Activated T-cell treated with anti-CD3 and anti-CD28 coated beads for 4 hours (primary cell): Measurements from ENCODE around the gene PPIL6.

ENCODE experiments used
- DNase-seq: peaks from one replicate; pipeline ENCODE4 v3.0.0-alpha.2; 2020

PPIL6 gene

DNA sequence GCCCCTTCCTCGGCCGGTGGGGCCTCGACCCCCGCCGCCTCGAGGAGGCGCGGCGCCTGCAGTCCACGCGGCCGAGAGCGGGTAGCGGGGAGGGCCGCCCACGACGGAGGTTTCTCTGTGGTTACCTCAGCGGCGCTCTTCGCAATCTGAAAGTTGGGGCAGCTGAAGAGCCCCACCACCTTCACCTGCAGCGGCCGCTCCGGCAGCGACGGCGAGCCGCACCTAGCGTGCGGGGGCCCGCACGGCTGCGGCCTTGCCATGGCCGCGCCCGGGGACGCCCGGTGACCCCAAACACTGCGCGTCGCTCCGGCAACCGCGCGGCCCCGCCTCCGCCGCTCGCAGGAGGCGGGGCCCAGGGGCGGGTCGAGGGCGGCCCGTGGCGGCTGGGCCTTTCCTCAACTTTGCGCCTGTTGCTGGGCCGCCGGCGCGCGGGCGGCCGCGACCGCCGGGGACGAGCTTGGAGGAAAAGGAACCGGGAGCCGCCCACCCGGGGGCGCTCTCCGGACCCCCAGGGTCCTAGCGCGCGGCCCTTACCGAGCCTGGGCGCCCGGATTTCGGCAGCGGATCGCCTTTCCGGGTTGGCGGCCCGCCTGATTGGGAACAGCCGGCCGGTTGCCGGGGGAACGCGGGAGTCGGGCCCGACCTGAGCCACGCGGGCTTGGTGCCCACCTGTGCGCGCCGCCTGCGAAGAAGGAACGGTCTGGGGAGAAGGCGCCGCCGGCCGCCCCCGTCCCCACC is at the start of gene PPIL6, which contains the start of gene SMPD2:
TSS of gene PPIL6 (minus strand) at position 298 of the 738 bp plus-strand sequence. CDS start at position 260, 38 bp downstream.
TSS of gene SMPD2 (plus strand) at position 394 of the 738 bp plus-strand sequence. CDS start 398 bp downstream, outside the sequence.
- DNase-seq, result peak; percentile 71

DNA sequence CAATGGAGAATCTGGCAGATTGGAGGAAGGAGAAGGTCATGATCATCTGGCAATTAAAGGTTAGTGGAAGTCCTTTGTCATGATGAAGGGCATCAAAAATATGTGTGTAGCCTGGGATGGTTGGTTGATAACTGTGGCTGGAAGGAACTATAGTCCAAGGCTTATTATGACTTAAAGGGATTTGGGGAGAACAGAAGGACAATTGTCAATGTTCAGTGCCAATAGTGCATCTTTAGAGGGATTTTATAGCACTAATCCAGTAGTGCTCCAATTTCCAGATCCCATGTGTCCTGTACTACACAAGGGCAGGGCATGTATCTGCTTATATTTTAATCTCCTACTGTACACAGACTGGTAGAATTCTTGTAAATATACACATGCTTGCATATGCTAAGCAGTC is 47.6 kb upstream of the PPIL6 start:
- no peak for DNase-seq

DNA sequence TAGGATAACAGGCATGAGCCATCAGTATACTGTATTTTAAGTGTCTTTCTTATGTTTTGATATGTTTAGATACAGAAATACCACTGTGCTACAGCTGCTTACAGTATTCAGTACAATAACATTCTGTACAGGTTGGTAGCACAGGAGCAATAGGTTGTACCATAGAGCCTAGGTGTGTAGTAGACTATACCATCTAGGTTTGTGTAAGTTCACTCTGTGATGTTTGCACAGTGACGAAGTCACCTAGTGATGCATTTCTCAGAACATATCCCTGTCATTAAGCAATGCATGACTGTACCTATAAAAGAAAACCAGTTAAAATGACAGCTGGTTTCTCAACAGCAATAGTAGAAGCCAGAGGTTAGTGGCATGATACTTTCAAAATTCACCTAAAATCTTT is 45.6 kb upstream of the PPIL6 start:
- no peak for DNase-seq

DNA sequence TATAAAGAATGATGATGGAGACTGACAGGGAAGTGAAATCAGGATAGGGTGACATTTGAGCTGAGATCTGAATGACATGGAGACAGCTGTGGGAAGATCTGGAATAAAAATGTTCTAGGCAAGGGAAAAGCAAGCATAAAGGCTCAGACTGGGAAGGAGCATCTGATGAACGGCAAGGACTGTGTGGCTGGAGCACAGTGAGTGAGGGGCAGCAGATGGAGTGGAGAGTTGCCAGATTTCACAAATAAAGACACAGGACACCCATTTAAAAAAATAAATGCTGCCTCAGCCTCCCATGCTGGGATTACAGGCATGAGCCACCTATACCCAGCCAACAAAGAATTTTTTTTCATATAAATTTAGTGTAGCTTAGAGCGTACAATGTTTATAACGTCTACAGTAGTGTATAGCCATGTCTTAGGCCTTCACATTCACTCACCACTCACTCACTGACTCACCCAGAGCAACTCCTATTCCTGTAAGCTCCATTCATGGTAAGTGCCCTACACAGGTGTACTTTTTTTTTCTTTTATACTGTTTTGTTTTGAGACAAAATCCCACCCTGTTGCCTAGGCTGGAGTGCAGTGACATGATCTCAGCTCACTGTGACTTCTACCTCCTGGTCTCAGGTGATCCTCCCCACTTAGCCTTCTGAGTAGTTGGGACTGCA is 45.0 kb upstream of the PPIL6 start:
- no peak for DNase-seq

DNA sequence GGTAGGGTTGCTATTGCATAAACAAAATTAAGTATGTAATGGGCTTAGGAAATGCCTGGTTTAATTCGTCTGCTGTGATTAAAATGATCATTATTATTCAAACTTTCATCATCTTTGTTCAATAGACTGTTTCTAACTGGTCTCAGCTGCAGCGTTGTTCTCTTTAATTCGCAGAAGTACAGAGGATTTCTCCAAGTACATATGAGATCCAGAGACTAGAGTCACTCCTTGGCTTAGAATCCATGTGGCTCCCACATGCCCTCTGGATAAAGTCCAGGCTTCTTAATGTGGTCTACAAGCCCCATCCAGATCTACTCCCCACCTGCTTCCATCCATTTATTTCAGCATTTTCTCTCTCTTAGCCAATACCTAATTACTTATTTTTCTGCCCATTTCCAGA is 43.7 kb upstream of the PPIL6 start:
- no peak for DNase-seq

DNA sequence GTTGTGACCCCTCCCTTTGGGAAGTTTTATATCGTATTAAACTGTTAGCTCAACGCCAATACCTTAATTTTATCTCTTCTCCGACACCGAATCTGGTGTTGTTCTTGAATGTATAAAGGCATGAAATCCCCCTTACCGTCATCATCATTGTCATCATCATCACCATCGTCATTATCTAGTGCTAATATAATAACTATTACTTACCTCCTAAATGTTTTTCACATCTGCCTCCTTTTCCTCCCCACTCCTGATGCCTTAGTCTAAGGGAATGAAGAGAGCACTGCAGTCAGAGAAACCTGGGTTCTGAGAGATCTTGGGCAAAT is 43.3 kb upstream of the PPIL6 start:
- DNase-seq, result no peak

DNA sequence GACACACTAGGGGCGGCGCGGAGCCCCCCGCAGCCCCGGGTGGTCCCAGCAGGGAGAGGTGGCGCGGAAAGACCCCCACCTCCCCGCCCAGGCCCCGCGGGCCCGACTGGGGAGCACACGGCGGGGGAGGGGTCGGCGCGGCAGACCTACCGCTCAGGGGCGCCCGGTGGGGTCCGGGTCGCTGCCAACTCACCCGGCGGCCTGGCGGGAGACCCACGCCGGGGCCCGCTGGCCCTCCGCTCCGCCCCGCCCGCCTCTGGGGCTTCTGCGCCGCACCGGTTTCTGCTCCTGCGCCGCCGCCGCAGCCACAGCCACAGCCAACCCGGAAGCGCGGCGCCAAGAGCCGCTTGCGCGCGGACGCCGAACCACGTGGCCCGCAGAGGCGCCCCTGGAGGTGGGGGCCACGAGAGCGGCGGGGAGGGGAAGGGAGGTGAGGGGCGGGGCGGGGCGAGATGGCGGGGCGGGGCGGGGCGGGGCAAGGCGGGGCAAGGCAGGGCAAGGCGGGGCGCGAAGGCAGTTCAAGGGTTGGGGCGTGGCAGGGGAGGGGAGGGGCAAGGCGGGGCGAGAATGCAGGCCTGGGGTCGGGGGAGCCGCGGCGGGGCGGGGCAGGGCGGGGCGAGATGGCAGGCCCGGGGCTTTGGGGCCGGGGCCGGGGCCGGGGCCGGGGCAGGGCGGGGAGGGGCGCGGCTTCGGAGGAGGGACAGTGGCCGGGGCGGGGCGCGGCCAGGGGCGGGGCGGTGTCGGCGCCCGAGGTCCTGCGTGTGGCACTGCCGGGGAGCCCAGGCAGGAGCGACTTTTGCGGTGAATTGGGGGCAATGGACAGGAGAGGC is 42.7 kb upstream of the PPIL6 start, which contains the start of gene ZBTB24:
TSS of gene ZBTB24 (minus strand) at position 315 of the 830 bp plus-strand sequence. CDS start 1,193 bp downstream, outside the sequence.
- peak; percentile 76 for DNase-seq

DNA sequence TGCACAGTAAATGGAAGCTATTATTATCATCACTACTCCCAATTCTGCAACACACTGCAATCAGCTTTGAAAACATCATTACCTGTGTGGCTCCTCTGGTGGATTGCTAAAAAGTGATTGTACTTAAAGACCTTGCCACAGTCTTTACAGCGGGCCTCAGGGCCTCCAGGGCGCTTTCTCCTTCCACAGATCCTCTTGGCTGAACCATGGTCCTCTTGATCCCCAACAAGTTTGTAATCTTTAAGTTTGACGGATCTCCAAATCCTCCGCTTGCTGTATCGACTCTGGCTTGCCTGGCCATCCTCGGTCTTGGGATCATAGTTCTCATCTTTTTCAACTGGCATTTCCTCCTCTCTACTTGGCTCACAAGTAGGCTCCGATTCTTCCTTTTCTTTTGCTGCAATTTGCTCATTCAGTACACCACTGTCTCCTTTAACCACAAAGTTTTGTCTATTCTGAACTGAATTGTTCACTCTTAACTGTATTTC is 40.6 kb upstream of the PPIL6 start:
- DNase-seq, result no peak

DNA sequence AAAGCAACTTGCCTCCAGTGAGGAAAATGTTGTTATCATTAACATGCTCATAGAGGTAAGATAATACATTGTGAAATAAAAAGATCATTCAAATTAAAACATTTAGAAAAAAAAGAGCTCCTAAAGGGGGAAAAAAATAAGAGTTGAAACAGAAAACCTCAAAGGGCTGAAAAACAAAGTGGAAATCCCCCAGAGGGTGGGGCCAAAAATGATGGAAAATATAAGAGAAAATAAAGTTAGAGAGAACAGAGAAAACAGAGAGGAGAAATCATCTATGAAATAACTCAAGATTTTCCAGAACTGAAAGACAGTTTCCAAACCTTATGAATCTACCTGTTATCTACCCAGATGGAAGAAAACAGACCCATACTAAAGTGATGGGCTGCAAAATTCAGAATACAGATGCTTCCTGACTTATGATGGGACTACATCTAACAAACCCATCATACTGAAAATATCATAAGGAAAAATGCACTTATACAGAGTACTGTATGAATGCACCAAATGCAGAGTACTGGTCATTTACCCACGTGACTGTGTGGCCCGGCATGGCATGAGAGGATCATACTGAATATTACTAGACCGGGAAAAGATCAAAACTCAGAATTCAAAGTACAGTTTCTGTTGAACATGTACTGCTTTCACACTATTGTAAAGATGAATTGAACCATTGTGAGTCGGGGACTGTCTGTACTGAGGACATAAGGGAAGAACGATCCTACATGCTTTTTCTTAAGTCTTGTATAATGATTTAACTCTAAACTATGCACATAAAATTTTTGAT is 38.6 kb upstream of the PPIL6 start:
- DNase-seq, result no peak

DNA sequence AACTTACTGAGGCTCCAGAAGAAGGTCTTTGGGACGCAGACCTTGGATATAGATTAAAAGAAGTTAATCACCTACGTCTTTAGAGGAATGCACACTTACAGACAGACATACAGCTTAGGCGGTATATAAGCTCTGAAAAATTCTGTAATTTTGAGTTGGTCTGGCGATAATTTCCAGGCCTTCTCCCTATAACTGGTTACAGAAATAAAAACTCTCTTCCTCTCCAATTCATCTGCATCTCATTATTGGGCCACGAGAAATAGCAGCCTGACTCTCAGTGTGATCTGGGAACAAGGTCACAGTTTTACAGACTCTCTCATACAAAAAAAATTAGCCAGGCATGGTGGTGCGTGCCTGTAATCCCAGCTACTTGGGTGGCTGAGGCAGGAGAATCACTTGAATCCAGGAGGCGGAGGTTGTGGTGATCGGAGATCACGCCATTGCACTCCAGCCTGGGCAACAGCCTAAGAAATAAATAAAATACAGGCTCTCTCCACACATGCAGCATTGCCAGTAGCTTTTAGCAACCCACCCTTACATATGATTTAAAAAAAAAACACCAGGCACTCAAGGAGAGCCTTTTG is 37.9 kb upstream of the PPIL6 start:
- DNase-seq, result no peak

DNA sequence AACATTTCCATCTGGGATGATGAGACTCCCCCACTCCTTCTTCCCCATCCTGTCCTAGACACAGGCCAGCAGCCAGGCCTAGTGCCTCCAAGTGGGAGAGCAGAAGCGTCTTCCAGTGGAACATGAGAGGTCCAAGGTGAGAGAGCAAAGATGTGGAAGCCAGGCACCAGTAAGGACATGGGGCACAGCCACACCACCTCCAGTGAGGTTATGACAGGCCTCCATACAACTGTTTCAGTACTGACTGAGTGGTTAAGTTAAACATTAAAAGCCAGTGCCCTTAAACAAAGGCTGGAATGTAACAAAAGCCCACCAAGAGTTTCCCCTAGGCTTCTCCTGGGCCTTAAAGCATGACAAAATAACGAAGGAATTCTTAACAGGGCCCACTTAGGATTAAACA is 37.3 kb upstream of the PPIL6 start:
- no peak for DNase-seq

DNA sequence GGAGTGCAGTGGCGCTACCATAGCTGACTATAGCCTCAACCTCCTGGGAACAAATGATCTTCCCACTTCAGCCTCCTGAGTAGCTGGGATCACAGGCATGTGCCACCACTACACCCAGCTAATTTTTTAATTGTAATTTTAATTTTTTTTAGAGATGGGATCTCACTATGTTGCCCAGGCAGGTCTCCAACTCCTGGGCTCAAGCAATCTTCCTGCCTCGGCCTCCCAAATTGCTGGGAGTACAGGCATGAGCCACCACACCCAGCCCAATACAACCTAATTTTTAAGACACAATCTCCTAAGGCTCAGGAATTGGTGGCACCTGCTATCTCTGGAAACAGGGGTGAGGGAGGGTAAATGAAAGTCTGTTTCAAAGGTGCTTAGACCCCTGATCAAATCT is 36.8 kb upstream of the PPIL6 start:
- DNase-seq, result no peak

DNA sequence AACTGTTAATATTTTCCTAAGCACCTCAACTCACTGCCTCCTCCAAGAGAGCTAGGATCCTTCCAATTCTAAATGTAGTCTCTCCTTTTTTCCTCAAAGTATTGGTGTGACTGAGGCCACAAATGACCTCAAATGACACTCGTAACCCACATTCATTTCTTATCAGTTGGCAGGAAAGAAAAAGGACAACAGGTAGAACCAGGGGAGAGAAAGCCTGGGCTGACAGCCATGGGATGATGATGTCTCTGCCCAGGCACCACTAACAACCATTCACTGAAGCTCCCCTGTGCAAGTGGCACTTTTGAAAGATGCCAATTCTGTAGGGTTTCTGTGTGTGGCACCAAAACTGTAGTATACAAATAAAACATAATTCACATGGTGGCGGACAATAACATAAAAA is 35.2 kb upstream of the PPIL6 start:
- no peak for DNase-seq

DNA sequence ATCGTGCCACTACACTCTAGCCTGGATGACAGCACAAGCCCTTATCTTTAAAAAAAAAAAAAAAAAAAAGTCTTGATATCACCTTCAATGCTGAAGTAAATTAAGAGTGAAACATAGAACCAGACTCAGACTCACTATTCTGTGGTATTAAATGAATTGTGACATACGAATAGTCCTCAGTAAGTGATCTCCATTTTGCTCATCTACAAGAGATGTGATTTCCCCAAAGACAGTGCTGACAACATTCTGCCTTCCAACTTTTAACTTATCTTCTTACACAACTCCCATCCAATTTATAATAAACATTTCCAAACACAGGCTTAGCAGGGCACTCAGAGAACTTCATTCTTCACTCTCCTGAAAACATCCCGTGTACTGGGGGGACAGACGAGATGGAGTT is 34.6 kb upstream of the PPIL6 start:
- DNase-seq, result no peak

DNA sequence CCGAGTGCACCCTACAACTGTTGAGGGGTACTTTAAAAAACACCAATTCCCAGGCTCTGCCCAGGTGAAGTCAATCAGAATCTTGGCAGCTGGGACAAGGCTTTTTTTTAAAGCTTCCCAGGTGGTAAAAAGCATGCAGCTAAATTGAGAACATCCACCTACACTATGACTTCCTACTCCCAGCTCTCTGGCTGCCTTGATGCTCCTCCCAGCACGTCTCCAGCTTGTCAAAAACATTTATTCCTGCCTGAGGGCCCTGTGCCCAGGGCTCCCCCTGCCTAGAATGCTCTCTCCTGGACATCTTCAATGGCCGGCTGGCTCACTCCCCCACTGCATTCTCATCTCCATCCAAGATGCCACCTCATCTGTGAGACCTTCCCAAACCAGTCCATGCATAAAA is 32.7 kb upstream of the PPIL6 start:
- DNase-seq, result no peak

DNA sequence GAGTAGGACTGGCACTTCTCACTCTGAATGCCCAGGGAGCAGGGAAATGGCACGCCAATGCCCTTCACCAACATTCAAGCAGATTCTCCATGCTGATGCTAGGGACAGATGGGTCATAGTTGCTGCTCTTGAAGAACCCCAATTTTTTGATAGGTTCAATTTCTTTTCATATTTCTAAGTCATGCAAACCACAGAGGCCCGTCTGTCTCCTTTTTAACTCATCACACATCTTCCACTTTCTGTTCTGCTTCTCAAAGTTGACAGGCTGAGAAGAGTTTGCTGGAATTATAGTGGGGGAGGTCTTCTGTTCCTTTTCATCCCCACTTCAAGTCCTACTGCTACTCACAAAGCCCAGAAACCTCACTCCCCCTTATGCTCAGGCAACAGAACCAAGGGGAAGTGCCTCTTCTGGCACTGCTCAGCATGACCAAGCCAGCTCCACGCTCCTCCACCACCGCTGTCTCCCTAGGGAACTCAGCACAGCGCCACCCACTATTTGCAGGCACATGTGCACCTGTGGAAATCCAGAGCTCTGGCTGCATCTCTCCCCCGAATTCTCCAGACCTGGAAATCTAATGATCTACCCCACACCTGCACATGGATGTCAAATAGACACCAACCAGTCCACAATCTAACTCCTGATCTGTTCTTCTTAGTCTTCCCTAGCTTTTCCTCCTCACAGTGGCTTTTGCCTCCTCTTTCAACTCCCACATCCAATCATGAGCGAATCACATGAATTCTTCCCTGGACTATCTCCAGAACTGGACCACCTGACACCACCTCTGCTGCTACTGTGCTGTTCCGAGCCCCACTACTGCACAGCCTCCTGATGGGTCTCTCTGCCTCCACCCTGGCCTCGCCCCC is 31.9 kb upstream of the PPIL6 start:
- DNase-seq, result no peak

DNA sequence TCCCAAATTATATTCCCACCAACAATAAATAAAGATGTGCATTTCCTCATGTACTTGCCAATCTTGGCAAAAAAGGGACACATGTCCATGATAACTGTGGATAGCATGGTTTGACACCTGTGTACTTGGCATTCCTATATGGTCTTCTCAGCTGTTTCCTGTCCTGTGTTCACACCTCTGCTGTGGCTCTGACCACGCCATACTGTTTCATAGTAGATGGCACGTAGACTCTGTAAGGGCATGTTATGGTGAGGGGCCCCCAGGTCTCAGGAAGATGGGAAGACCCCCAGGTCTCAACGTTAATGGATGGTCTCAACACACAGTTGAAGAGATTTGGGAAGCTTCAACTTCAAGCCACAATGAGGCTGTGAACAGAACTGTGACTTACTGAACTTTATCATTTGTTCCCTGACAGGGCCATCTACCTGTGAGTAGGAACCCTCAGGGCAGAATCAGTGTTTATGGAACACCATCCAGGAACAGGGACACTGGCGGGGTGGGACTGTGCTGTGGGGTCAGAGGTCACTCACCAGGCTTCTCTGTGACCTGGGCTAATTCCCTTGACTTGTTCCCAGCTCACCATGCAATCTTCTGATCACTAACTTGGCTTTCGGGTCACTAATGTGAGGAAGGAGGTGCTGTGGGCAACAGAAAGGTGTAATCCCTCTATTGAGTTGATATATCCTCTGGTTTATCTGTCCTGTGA is 30.8 kb upstream of the PPIL6 start:
- DNase-seq, result no peak

DNA sequence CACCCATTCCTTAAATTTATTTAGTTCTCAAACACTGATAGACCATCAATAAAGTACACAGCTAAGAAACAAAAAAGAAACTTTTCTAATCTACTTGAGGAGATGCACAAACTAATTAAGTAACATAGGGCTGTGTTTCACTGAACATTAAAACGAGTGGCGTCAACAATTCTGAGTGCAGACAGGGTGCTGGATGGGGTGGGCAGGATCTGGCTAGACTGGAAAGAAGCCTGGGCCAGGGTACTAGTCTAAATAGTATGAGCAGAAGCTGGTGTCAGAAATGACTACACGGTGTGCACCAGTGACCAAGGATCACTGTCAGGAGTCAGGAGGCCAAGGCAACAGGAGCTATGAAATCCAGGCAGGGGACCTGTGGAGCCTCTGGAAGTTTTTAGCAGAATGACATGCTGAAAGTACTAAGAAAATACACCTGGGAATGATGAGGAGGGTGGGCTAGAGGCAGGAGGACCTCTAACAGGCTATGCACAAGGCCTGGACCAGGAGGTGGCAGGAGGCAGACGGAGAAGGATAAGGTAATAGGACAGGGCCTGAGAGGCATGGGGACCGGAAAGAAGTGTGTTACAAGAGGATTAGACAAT is 29.3 kb upstream of the PPIL6 start:
- no peak for DNase-seq

DNA sequence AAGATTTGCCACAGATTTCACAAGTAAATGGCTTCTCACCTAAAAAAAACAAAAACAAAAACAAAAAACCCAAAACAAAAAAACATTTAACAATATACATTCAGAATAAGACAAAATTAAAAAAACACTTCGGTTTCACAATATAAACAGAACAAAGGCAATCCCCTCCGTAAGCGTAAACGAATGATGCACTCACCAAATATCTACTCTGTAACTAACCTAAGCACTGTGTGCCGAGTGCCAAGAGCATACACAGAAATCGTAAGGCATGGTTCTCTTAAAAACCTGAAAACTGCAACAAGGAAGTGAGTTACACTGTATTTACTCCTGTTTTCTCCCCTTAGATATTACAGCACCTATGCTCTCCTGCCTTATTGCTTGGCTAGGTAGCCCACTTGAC is 27.3 kb upstream of the PPIL6 start:
- no peak for DNase-seq
